Measurements from ENCODE around the gene CMSS1. TPM values are rescaled to one million over a fixed set of nuclear protein-coding genes. Genes with fewer than 3 reads are reported as not detected.

Gene CMSS1
- total RNA-seq, 5 donors from 2014 or later (not counting 1 experiment from before 2014, with no cell fraction given) = 16.2 to 22.0 (median 18.3) TPM

- H3K9me3 Mint-ChIP-seq = no peaks in the 10 kb centered on the region
- Histone ChIP-seq H3K4me1 (ENCODE audit: control insufficient read depth in 1 of 2, extremely low read depth in 1 of 2, insufficient read depth in 2 of 2, low read length in 2 of 2) (peaks cover 0 to 4% of the 10 kb centered on the region in 2 experiments), H3K27ac (ENCODE audit: low read length) (no peak overlapping the region), H3K36me3 (ENCODE audit: control insufficient read depth in 2 of 2, extremely low read depth in 1 of 2, insufficient read depth in 1 of 2, low read length in 1 of 2) (no peaks in the 10 kb centered on the region), H3K27me3 (replicated peaks in 1 of 2; ENCODE audit: control insufficient read depth in 2 of 2, extremely low read depth in 1 of 2, insufficient read depth in 2 of 2, low read length in 1 of 2) (no peaks in the 10 kb centered on the region), H3K9me3 (no peaks in the 10 kb centered on the region), H3K4me3 (ENCODE audit: control insufficient read depth in 1 of 2, extremely low read depth in 1 of 2, low read length in 1 of 2) (no peak overlapping the region)
- no CpG with 5 or more reads among the region's 1 CpG for WGBS (ENCODE audit: insufficient coverage)
- POLR2A ChIA-PET = no interaction called here
- H3K36me3 Mint-ChIP-seq = peaks cover 9% of the 10 kb centered on the region
- ATAC-seq (replicated peaks in 1 of 4) (no peak), DNase-seq (no peak)
- no peak overlapping the region for H3K27ac Mint-ChIP-seq
- no peaks in the 10 kb centered on the region for H3K27me3 Mint-ChIP-seq
- CTCF ChIA-PET = no interaction called here
- H3K4me3 Mint-ChIP-seq = no peak overlapping the region
- peaks cover 7 to 24% (median 15%) of the 10 kb centered on the region in 3 donors for H3K4me1 Mint-ChIP-seq
These were observed 152.5 kb downstream of the CMSS1 start for GRCh38 chr3:99970198-99970597.

DNA sequence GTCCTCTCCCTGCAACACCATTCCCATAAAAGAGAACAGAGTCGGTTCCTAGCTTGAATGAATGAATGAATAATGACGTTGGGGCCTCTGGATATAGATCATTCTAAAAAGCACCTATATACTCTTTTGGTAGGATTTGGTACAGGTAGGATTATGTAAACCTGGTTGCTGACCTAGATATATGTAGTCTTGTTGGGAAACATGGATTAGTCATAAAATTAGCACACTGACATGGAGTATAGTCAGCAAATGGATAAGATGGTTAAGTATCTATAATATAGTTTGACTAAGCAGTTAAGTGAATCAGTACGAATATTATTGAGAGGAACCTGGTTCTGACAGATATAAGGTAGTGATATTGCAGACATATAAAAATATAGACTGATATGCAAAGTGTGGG is 154.1 kb downstream of the CMSS1 start:
- CTCF ChIA-PET = no interaction called here
- H3K4me3 Mint-ChIP-seq = no peak overlapping the region
- no peak overlapping the region for H3K27ac ChIP-seq (ENCODE audit: low read length)
- no peaks in the 10 kb centered on the region for H3K27me3 ChIP-seq (replicated peaks in 1 of 2; ENCODE audit: control insufficient read depth in 2 of 2, extremely low read depth in 1 of 2, insufficient read depth in 2 of 2, low read length in 1 of 2)
- no peaks in the 10 kb centered on the region for H3K27me3 Mint-ChIP-seq
- H3K4me1 Mint-ChIP-seq = peaks cover 7 to 24% (median 15%) of the 10 kb centered on the region in 3 donors
- H3K9me3 Mint-ChIP-seq = peaks cover 0 to 2% (median 1%) of the 10 kb centered on the region in 3 donors
- peaks cover 13% of the 10 kb centered on the region for H3K36me3 Mint-ChIP-seq
- H3K9me3 ChIP-seq = no peaks in the 10 kb centered on the region
- ATAC-seq (replicated peaks in 1 of 4) (no peak), DNase-seq (no peak)
- H3K4me3 ChIP-seq (ENCODE audit: control insufficient read depth in 1 of 2, extremely low read depth in 1 of 2, low read length in 1 of 2) = no peak overlapping the region
- WGBS (ENCODE audit: insufficient coverage) = no CpG with 5 or more reads among the region's 3 CpGs
- H3K36me3 ChIP-seq (ENCODE audit: control insufficient read depth in 2 of 2, extremely low read depth in 1 of 2, insufficient read depth in 1 of 2, low read length in 1 of 2) = no peaks in the 10 kb centered on the region
- H3K27ac Mint-ChIP-seq = no peak overlapping the region
- POLR2A ChIA-PET = no interaction called here
- H3K4me1 ChIP-seq (ENCODE audit: control insufficient read depth in 1 of 2, extremely low read depth in 1 of 2, insufficient read depth in 2 of 2, low read length in 2 of 2) = peaks cover 0 to 4% of the 10 kb centered on the region in 2 experiments

DNA sequence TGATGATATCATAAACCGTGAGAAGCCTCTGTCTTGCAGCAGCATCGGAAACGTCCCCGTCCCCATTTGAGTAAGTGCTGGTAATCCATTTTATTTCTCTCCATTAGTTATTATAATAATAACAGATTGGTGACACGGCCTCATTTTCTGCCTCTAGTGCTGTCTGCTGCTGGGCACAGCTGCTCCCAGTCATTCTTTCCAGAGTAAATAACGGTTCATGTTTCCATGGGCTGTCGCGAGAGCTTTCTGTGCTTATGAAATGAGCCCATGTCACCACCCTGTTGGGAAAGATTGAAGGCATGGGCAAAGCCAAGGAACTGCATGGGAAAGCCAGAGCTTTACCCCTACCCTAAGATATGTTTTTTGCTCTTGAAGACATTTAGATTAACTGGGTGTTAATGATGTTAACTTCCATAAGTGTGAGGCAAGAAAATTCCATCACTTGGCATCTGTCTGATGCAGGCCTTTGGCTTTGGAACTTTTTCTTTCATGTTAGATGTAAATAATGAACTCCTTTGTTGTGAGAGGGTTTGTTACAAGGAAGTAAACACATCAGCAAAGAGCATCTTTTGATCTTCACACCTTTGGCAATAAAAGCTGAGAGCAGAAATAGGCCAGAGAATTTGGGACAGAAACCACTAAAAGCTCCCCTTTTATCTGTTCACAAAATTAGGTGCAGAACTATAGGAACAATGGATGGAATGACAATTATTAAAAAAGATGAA is 154.9 kb downstream of the CMSS1 start:
- Mint-ChIP-seq H3K27ac (no peak overlapping the region), H3K9me3 (peaks cover 0 to 8% (median 7%) of the 10 kb centered on the region in 3 donors), H3K36me3 (peaks cover 15% of the 10 kb centered on the region), H3K4me1 (peaks cover 7 to 20% (median 15%) of the 10 kb centered on the region in 3 donors), H3K27me3 (no peaks in the 10 kb centered on the region), H3K4me3 (no peak overlapping the region)
- WGBS (ENCODE audit: insufficient coverage) = 100% methylated on average over 1 of the region's 8 CpGs
- Histone ChIP-seq H3K4me3 (ENCODE audit: control insufficient read depth in 1 of 2, extremely low read depth in 1 of 2, low read length in 1 of 2) (no peak overlapping the region), H3K9me3 (no peaks in the 10 kb centered on the region), H3K4me1 (ENCODE audit: control insufficient read depth in 1 of 2, extremely low read depth in 1 of 2, insufficient read depth in 2 of 2, low read length in 2 of 2) (peaks cover 0 to 4% of the 10 kb centered on the region in 2 experiments), H3K36me3 (ENCODE audit: control insufficient read depth in 2 of 2, extremely low read depth in 1 of 2, insufficient read depth in 1 of 2, low read length in 1 of 2) (no peaks in the 10 kb centered on the region), H3K27ac (ENCODE audit: low read length) (no peak overlapping the region), H3K27me3 (replicated peaks in 1 of 2; ENCODE audit: control insufficient read depth in 2 of 2, extremely low read depth in 1 of 2, insufficient read depth in 2 of 2, low read length in 1 of 2) (no peaks in the 10 kb centered on the region)
- CTCF ChIA-PET = no interaction called here
- DNase-seq = no peak
- POLR2A ChIA-PET = no interaction called here
- ATAC-seq (replicated peaks in 1 of 4) = no peak

DNA sequence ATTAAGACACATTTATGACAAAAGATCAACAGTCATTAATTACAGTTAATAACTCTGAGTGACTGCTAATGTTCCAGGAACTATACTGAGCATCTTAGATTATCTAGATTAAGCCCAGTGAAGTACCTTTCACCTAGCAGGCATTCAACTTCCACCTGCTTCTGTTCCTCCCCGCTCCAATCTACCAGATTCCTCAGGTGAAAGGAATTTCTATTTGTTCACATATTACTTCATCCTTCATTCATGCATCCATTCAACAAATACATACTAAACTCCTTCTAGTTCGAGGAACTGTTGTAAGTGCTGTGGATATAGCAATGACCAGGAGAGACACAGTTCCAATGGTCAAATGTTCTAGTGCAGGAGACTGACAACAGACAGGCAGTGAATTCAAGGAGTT is 157.3 kb downstream of the CMSS1 start:
- Histone ChIP-seq H3K4me1 (ENCODE audit: control insufficient read depth in 1 of 2, extremely low read depth in 1 of 2, insufficient read depth in 2 of 2, low read length in 2 of 2) (no peaks in the 10 kb centered on the region), H3K27me3 (replicated peaks in 1 of 2; ENCODE audit: control insufficient read depth in 2 of 2, extremely low read depth in 1 of 2, insufficient read depth in 2 of 2, low read length in 1 of 2) (no peaks in the 10 kb centered on the region), H3K27ac (ENCODE audit: low read length) (no peak overlapping the region), H3K36me3 (ENCODE audit: control insufficient read depth in 2 of 2, extremely low read depth in 1 of 2, insufficient read depth in 1 of 2, low read length in 1 of 2) (no peaks in the 10 kb centered on the region), H3K4me3 (ENCODE audit: control insufficient read depth in 1 of 2, extremely low read depth in 1 of 2, low read length in 1 of 2) (no peak overlapping the region), H3K9me3 (no peaks in the 10 kb centered on the region)
- POLR2A ChIA-PET = no interaction called here
- Mint-ChIP-seq H3K9me3 (peaks cover 0 to 8% (median 7%) of the 10 kb centered on the region in 3 donors), H3K27me3 (no peaks in the 10 kb centered on the region), H3K4me3 (no peak overlapping the region), H3K36me3 (peaks cover 15% of the 10 kb centered on the region), H3K27ac (no peak overlapping the region), H3K4me1 (peaks cover 0 to 2% (median 0%) of the 10 kb centered on the region in 3 donors)
- DNase-seq (no peak), ATAC-seq (replicated peaks in 1 of 4) (no peak)
- CTCF ChIA-PET = no interaction called here
- WGBS (ENCODE audit: insufficient coverage) = 100% methylated on average over 1 of the region's 2 CpGs

DNA sequence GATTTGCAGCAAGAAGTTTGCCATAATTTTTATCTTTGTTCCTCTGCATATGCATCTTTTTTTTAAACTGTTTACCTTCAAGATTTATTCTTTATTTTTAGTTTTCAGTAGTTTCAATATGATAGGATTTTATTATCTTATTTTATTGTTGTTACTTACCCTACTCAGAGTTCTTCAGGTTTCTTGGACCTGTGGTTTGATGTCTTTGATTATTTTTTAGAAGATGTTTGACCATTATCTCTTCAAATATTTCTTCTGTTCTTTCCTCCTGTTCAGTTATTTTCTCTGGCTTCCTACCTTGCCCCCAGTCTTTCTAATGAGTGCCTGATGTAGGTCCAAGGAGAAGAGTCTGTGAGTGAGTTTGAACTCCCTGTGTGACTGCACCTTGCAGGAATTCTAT is 158.9 kb downstream of the CMSS1 start:
- no peak overlapping the region for H3K4me3 Mint-ChIP-seq
- H3K9me3 Mint-ChIP-seq = peaks cover 0 to 8% (median 7%) of the 10 kb centered on the region in 3 donors
- H3K27me3 ChIP-seq (replicated peaks in 1 of 2; ENCODE audit: control insufficient read depth in 2 of 2, extremely low read depth in 1 of 2, insufficient read depth in 2 of 2, low read length in 1 of 2) = no peaks in the 10 kb centered on the region
- no peak overlapping the region for H3K27ac ChIP-seq (ENCODE audit: low read length)
- ChIA-PET POLR2A (no interaction called here), CTCF (no interaction called here)
- no peaks in the 10 kb centered on the region for H3K36me3 ChIP-seq (ENCODE audit: control insufficient read depth in 2 of 2, extremely low read depth in 1 of 2, insufficient read depth in 1 of 2, low read length in 1 of 2)
- H3K9me3 ChIP-seq = no peaks in the 10 kb centered on the region
- ATAC-seq (replicated peaks in 1 of 4) = no peak
- no peaks in the 10 kb centered on the region for H3K4me1 ChIP-seq (ENCODE audit: control insufficient read depth in 1 of 2, extremely low read depth in 1 of 2, insufficient read depth in 2 of 2, low read length in 2 of 2)
- H3K27ac Mint-ChIP-seq = no peak overlapping the region
- no peak for DNase-seq
- no peaks in the 10 kb centered on the region for H3K4me1 Mint-ChIP-seq
- H3K36me3 Mint-ChIP-seq = peaks cover 15% of the 10 kb centered on the region
- no peaks in the 10 kb centered on the region for H3K27me3 Mint-ChIP-seq
- H3K4me3 ChIP-seq (ENCODE audit: control insufficient read depth in 1 of 2, extremely low read depth in 1 of 2, low read length in 1 of 2) = no peak overlapping the region

DNA sequence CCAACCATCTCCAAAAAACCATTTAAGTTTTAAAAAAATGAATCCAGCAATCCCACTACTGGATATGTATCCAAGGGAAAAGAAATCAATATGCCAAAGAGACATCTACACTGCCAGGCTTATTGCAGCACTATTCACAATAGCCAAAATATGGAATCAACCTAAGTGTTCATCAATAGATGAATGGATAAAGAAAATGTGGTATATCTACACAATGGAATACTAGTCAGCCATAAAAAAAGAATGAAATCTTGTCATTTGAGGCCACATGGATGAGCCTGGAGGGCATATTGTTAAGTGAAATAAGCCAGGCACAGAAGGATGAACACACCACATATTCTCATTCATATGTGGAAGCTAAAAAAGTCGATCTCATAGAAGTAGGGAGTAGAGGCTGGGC is 160.6 kb downstream of the CMSS1 start:
- Histone ChIP-seq H3K27ac (ENCODE audit: low read length) (no peak overlapping the region), H3K36me3 (ENCODE audit: control insufficient read depth in 2 of 2, extremely low read depth in 1 of 2, insufficient read depth in 1 of 2, low read length in 1 of 2) (no peaks in the 10 kb centered on the region), H3K9me3 (no peaks in the 10 kb centered on the region), H3K4me3 (ENCODE audit: control insufficient read depth in 1 of 2, extremely low read depth in 1 of 2, low read length in 1 of 2) (no peak overlapping the region), H3K27me3 (replicated peaks in 1 of 2; ENCODE audit: control insufficient read depth in 2 of 2, extremely low read depth in 1 of 2, insufficient read depth in 2 of 2, low read length in 1 of 2) (no peaks in the 10 kb centered on the region), H3K4me1 (ENCODE audit: control insufficient read depth in 1 of 2, extremely low read depth in 1 of 2, insufficient read depth in 2 of 2, low read length in 2 of 2) (no peaks in the 10 kb centered on the region)
- no peak overlapping the region for H3K27ac Mint-ChIP-seq
- peaks cover 0 to 8% (median 7%) of the 10 kb centered on the region in 3 donors for H3K9me3 Mint-ChIP-seq
- no peaks in the 10 kb centered on the region for H3K27me3 Mint-ChIP-seq
- ATAC-seq (replicated peaks in 1 of 4) = no peak
- H3K4me3 Mint-ChIP-seq = no peak overlapping the region
- POLR2A ChIA-PET = no interaction called here
- no CpG with 5 or more reads among the region's 1 CpG for WGBS (ENCODE audit: insufficient coverage)
- CTCF ChIA-PET = no interaction called here
- H3K4me1 Mint-ChIP-seq = no peaks in the 10 kb centered on the region
- H3K36me3 Mint-ChIP-seq = peaks cover 15% of the 10 kb centered on the region
- DNase-seq = no peak

- no peak for ATAC-seq (replicated peaks in 1 of 4)
- Mint-ChIP-seq H3K4me1 (no peaks in the 10 kb centered on the region), H3K27ac (no peak overlapping the region), H3K9me3 (peaks cover 0 to 8% (median 7%) of the 10 kb centered on the region in 3 donors), H3K4me3 (no peak overlapping the region), H3K27me3 (no peaks in the 10 kb centered on the region), H3K36me3 (peaks cover 11% of the 10 kb centered on the region)
- H3K27me3 ChIP-seq (replicated peaks in 1 of 2; ENCODE audit: control insufficient read depth in 2 of 2, extremely low read depth in 1 of 2, insufficient read depth in 2 of 2, low read length in 1 of 2) = no peaks in the 10 kb centered on the region
- no peak overlapping the region for H3K4me3 ChIP-seq (ENCODE audit: control insufficient read depth in 1 of 2, extremely low read depth in 1 of 2, low read length in 1 of 2)
- ChIA-PET CTCF (no interaction called here), POLR2A (no interaction called here)
- WGBS (ENCODE audit: insufficient coverage) = 100% methylated on average over 2 of the region's 3 CpGs
- no peaks in the 10 kb centered on the region for H3K36me3 ChIP-seq (ENCODE audit: control insufficient read depth in 2 of 2, extremely low read depth in 1 of 2, insufficient read depth in 1 of 2, low read length in 1 of 2)
- DNase-seq = no peak
- no peaks in the 10 kb centered on the region for H3K4me1 ChIP-seq (ENCODE audit: control insufficient read depth in 1 of 2, extremely low read depth in 1 of 2, insufficient read depth in 2 of 2, low read length in 2 of 2)
- H3K9me3 ChIP-seq = no peaks in the 10 kb centered on the region
- H3K27ac ChIP-seq (ENCODE audit: low read length) = no peak overlapping the region
These were observed 162.9 kb downstream of the CMSS1 start for GRCh38 chr3:99980606-99981005.
